H1 (cell line): Measurements from ENCODE around the gene MAPKAP1. TPM values are rescaled to one million over a fixed set of nuclear protein-coding genes. Genes with fewer than 3 reads are reported as not detected.

Experiments
- CTCF ChIA-PET: fragments of 300-600 bp; sonication (Branson Sonifier 250); formaldehyde crosslinking; loops from one replicate; lab custom pipeline; 2021; ENCODE audit not compliant: partially characterized antibody; lab: Charles Lee
- POLR2A ChIA-PET: fragments of 300-600 bp; sonication (Branson Sonifier 250); formaldehyde crosslinking; loops from one replicate; lab custom pipeline; 2021; ENCODE audit warnings: inconsistent platforms; ENCODE audit not compliant: partially characterized antibody; lab: Charles Lee
- DNase-seq, 2 experiments: peaks; one replicate each; pipeline versions ENCODE4 v3.0.0 to v3.0.0-alpha.2; 2010 to 2022; ENCODE audit warnings: low spot score in 2 of 2, low read depth in 1 of 2, mixed read lengths in 1 of 2
- FAIRE-seq: peaks from 2 replicates; lab custom pipeline; 2011; peaks lifted over from hg19 to GRCh38; lab: Jason Lieb, UNC
- H2AFZ ChIP-seq: 2 replicates; pipeline ENCODE4 v1.8.1; 2012; ENCODE audit warnings: low read length, inconsistent platforms
- H2AK5ac ChIP-seq: 2 replicates; pipeline ENCODE4 v1.6.1; 2013; ENCODE audit warnings: low read depth, low read length
- H2BK120ac ChIP-seq: replicated peaks from 2 replicates; pipeline ENCODE3; 2013; ENCODE audit warnings: low read depth, low read length, inconsistent platforms
- H2BK12ac ChIP-seq: 2 replicates; pipeline ENCODE4 v1.6.1; 2013; ENCODE audit warnings: low read depth, low read length
- H2BK15ac ChIP-seq: 2 replicates; pipeline ENCODE4 v1.6.1; 2013; ENCODE audit warnings: low read length
- H2BK20ac ChIP-seq: 2 replicates; pipeline ENCODE4 v1.6.1; 2013; ENCODE audit warnings: low read length
- H2BK5ac ChIP-seq: 2 replicates; pipeline ENCODE4 v1.6.1; 2013; ENCODE audit warnings: low read depth, low read length
- H3K14ac ChIP-seq: 2 replicates; pipeline ENCODE4 v1.6.1; 2013; ENCODE audit warnings: inconsistent platforms; ENCODE audit not compliant: insufficient read length
- H3K18ac ChIP-seq: 2 replicates; pipeline ENCODE4 v1.6.1; 2013; ENCODE audit warnings: low read length; ENCODE audit errors: extremely low read depth
- H3K23ac ChIP-seq: 2 replicates; pipeline ENCODE4 v1.6.1; 2013; ENCODE audit warnings: inconsistent platforms; ENCODE audit not compliant: insufficient read length
- H3K23me2 ChIP-seq: 2 replicates; pipeline ENCODE4 v1.6.1; 2013; ENCODE audit warnings: low read depth, low read length
- H3K27ac ChIP-seq: 2 replicates; pipeline ENCODE4 v1.6.1; 2011; ENCODE audit warnings: low read depth, low read length, inconsistent platforms
- H3K27me3 ChIP-seq, 4 experiments: replicated peaks in 1 of 4; 1 replicate in 1 of 4; 2 replicates in 3 of 4; pipeline versions ENCODE4 v1.6.1 to v1.8.1; 2011 to 2013; ENCODE audit warnings: low read length in 3 of 4, mild to moderate bottlenecking in 3 of 4, inconsistent platforms in 2 of 4, mixed read lengths in 2 of 4, moderate library complexity in 1 of 4; ENCODE audit not compliant: control insufficient read depth in 3 of 4, insufficient read depth in 3 of 4; ENCODE audit errors: extremely low read depth in 1 of 4
- H3K36me3 ChIP-seq, 4 experiments: 2 replicates each; pipeline versions ENCODE4 v1.6.1 to v1.8.1; 2011 to 2013; ENCODE audit warnings: mild to moderate bottlenecking in 4 of 4, low read length in 3 of 4, moderate library complexity in 2 of 4, control low read depth in 1 of 4, inconsistent platforms in 1 of 4; ENCODE audit not compliant: insufficient read depth in 4 of 4, control insufficient read depth in 2 of 4
- H3K4ac ChIP-seq: replicated peaks from 2 replicates; pipeline ENCODE3; 2013; ENCODE audit warnings: low read length, low read depth, mixed read lengths, inconsistent platforms; ENCODE audit not compliant: insufficient read length
- H3K4me1 ChIP-seq, 4 experiments: replicated peaks in 1 of 4; 1 replicate in 1 of 4; 2 replicates in 3 of 4; pipeline versions ENCODE4 v1.6.1 to v1.8.1; 2011 to 2013; ENCODE audit warnings: low read length in 3 of 4, inconsistent platforms in 2 of 4, mixed read lengths in 1 of 4; ENCODE audit not compliant: insufficient read depth in 4 of 4, control insufficient read depth in 3 of 4
- H3K4me2 ChIP-seq, 2 experiments: 2 replicates each; pipeline versions ENCODE4 v1.6.1 to v1.8.1; 2011 to 2013; ENCODE audit warnings: low read depth in 2 of 2, low read length in 2 of 2, control low read depth in 1 of 2, inconsistent platforms in 1 of 2, mild to moderate bottlenecking in 1 of 2; ENCODE audit not compliant: insufficient read depth in 1 of 2
- H3K4me3 ChIP-seq, 4 experiments: fragments of 200-600, 300-600 bp in 1 of 4; sonication (generic), shearing (Covaris generic), sonication (Bioruptor Twin) in 1 of 4; 2 replicates each; pipeline versions ENCODE4 v1.5.1 to v1.8.1; 2011 to 2016; ENCODE audit warnings: low read length in 4 of 4, low read depth in 3 of 4, control low read depth in 2 of 4, inconsistent platforms in 2 of 4, mild to moderate bottlenecking in 2 of 4, mixed read lengths in 1 of 4, moderate library complexity in 1 of 4; ENCODE audit not compliant: insufficient read depth in 2 of 4; ENCODE audit errors: extremely low read depth in 1 of 4
- H3K56ac ChIP-seq: replicated peaks from 2 replicates; pipeline ENCODE3; 2013; ENCODE audit warnings: low read depth, mild to moderate bottlenecking, mixed read lengths, low read length, inconsistent platforms; ENCODE audit not compliant: insufficient read length
- H3K79me1 ChIP-seq: 2 replicates; pipeline ENCODE4 v1.6.1; 2013; ENCODE audit warnings: low read depth, low read length, control low read depth
- H3K79me2 ChIP-seq, 2 experiments: 2 replicates each; pipeline versions ENCODE4 v1.6.1 to v1.8.1; 2012 to 2013; ENCODE audit warnings: low read length in 2 of 2, mild to moderate bottlenecking in 2 of 2, inconsistent platforms in 1 of 2; ENCODE audit not compliant: insufficient read depth in 2 of 2, control insufficient read depth in 1 of 2
- H3K9ac ChIP-seq, 4 experiments: replicated peaks in 1 of 4; 1 replicate in 1 of 4; 2 replicates in 3 of 4; pipeline versions ENCODE4 v1.6.1 to v1.8.1; 2011 to 2013; ENCODE audit warnings: low read depth in 3 of 4, low read length in 3 of 4, control low read depth in 2 of 4, mild to moderate bottlenecking in 2 of 4, moderate library complexity in 2 of 4, inconsistent platforms in 1 of 4; ENCODE audit errors: extremely low read depth in 1 of 4
- H3K9me3 ChIP-seq, 2 experiments: 2 replicates each; pipeline versions ENCODE4 v1.6.1 to v1.8.1; 2012 to 2013; ENCODE audit warnings: mild to moderate bottlenecking in 2 of 2, moderate library complexity in 2 of 2, control low read depth in 1 of 2, inconsistent platforms in 1 of 2, low read depth in 1 of 2, low read length in 1 of 2, mixed read lengths in 1 of 2; ENCODE audit not compliant: insufficient read depth in 2 of 2
- H4K20me1 ChIP-seq, 2 experiments: replicated peaks in 1 of 2; 2 replicates each; pipeline versions ENCODE3 to v1.8.1; 2011 to 2013; ENCODE audit warnings: inconsistent platforms in 2 of 2, low read length in 2 of 2, mild to moderate bottlenecking in 1 of 2; ENCODE audit not compliant: insufficient read depth in 2 of 2, control insufficient read depth in 1 of 2
- H4K5ac ChIP-seq: 2 replicates; pipeline ENCODE4 v1.6.1; 2013; ENCODE audit warnings: low read length, low read depth, mixed read lengths, inconsistent platforms; ENCODE audit not compliant: insufficient read length
- H4K8ac ChIP-seq: 2 replicates; pipeline ENCODE4 v1.8.0; 2013; ENCODE audit warnings: mild to moderate bottlenecking, moderate library complexity, low read length, inconsistent platforms; ENCODE audit not compliant: insufficient read depth; ENCODE audit errors: extremely low read depth
- H4K91ac ChIP-seq: replicated peaks from 2 replicates; pipeline ENCODE3; 2013; ENCODE audit warnings: low read length, mixed read lengths, inconsistent platforms; ENCODE audit not compliant: insufficient read length
- CEBPB ChIP-seq: IDR thresholded peaks from 2 replicates; pipeline ENCODE4 v1.6.1; 2012; ENCODE audit warnings: low read depth, low read length
- WGBS, 2 experiments: shearing (Covaris generic) in 1 of 2; methylation state at CpG; one replicate each; pipeline versions ENCODE4 v1.1.6 to v1.1.7; 2013 to 2015; ENCODE audit warnings: low lambda C conversion rate in 2 of 2, mixed read lengths in 2 of 2, inconsistent platforms in 1 of 2, low coverage in 1 of 2, missing lambda C conversion rate in 1 of 2; ENCODE audit not compliant: insufficient replicate concordance in 2 of 2, insufficient coverage in 1 of 2, insufficient read length in 1 of 2; ENCODE audit errors: extremely low coverage in 1 of 2, missing lambda C conversion rate in 1 of 2; 5-methylcytosine and 5-hydroxymethylcytosine counted together
- polyA plus RNA-seq, 7 experiments: library from polyadenylated mRNA; depleted of rRNA in 3 of 7; stranded (reverse) in 5 of 7; unstranded in 2 of 7; fragments of >200 nt in 5 of 7; fragments of 200-250 nt in 2 of 7; gene quantifications; 1 replicate in 5 of 7; 2 replicates in 1 of 7; 4 replicates in 1 of 7; pipeline versions ENCODE4 v1.2.1 to v1.2.3, GENCODE V29; 2011 to 2013; ENCODE audit warnings: missing spikeins in 2 of 7, mixed read lengths in 2 of 7
- total RNA-seq: library from RNA; stranded (reverse); fragmentation: NEBNext Ultra II Directional; extraction: Animal tissue kit (Norgen Biotek cat#: 25700); gene quantifications from 2 replicates; pipeline ENCODE4 v1.2.1, GENCODE V29; 2021

The MAPKAP1 gene
- total and polyA plus RNA-seq, 2 of the 8 experiments (the other 6 are each of a cell fraction or from before 2014, with no cell fraction given): 79.2 to 140 TPM

DNA sequence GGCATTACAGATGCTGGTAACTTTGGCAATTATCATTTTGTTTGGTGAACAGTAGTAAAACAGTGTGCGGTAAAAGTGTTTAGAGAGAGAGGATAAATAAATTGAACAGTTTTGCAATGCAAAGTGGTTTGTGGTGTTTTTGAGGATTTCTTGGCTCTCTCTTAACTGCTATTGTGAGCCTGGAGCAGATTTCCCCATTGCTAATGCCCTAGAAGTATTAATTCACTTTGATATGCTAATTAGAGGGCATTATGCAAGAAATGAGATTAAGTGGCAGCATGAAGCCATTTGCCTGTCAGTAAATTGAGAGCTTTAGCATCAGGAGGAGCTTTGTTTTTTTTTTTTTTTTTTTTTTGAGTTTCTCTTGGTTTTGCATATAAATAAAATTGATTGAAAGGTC is 48.3 kb upstream of the MAPKAP1 start:
- Histone ChIP-seq H3K9me3 (no peaks in the 10 kb centered on the region), H3K4me1 (peaks cover 4 to 39% (median 20%) of the 10 kb centered on the region in 4 experiments; a peak in 6 of 7 replicates), H3K14ac (no peak overlapping the region), H3K79me2 (peaks cover 0 to 76% of the 10 kb centered on the region in 2 experiments; a peak in 3 of 4 replicates), H3K27me3 (no peaks in the 10 kb centered on the region), H2BK20ac (no peak overlapping the region), H4K91ac (no peak overlapping the region), H2BK15ac (no peak overlapping the region), H2AFZ (no peak overlapping the region), H3K4me3 (peak overlapping the region in 1 of 4 experiments; percentile 34; a peak in 1 of 8 replicates), H2BK5ac (no peak overlapping the region), H4K8ac (no peak overlapping the region), H3K23ac (no peak overlapping the region), H3K9ac (no peak overlapping the region), H3K4ac (no peak overlapping the region), H2BK12ac (no peak overlapping the region), H2AK5ac (no peak overlapping the region), H3K56ac (no peak overlapping the region), H4K20me1 (no peaks in the 10 kb centered on the region), H4K5ac (peak overlapping the region; percentile 80), H3K36me3 (peaks cover 0 to 24% (median 0%) of the 10 kb centered on the region in 4 experiments; a peak in 1 of 8 replicates), H3K18ac (no peak overlapping the region), H3K4me2 (peak overlapping the region; percentile 16 to 53), H3K27ac (no peak overlapping the region), H2BK120ac (no peak overlapping the region), H3K23me2 (no peaks in the 10 kb centered on the region), H3K79me1 (no peaks in the 10 kb centered on the region)
- FAIRE-seq (no peak), DNase-seq (no peak)
- POLR2A ChIA-PET: interaction anchor here (1.8 kb wide), 1 partner anchor 7 kb away, joined by 5 read pairs; no protein-coding TSS in a partner anchor
- CTCF ChIA-PET: no interaction called here
- 13 to 100% methylated on average over 1 of the region's 1 CpG for whole genome bisulfite sequencing, 2 experiments
- peak; percentile 69 for TF ChIP-seq CEBPB
